Esophagus mucosa (tissue), 1 donor: ENCODE results near the gene RHBDL1. TPM values are rescaled to one million over a fixed set of nuclear protein-coding genes. Genes with fewer than 3 reads are reported as not detected.

Source experiments
- ATAC-seq: fragments of 200-7000 bp; cut with Tn5 transposase; one replicate; pipeline ENCODE4 v1.9.1; 2020
- total RNA-seq: library from RNA; stranded (reverse); gene quantifications from one replicate; pipeline ENCODE4 v1.2.4, GENCODE V29; 2023
- donor health status: DM: yes; HTN: yes; CAD: no.

RHBDL1 gene
- total RNA-seq, 1 donor from 2014 or later: 1.0 TPM

GRCh38 chr16:637081-638018 is 38.1 kb upstream of the RHBDL1 start:
- ATAC-seq: peak; percentile 84

- no peak for ATAC-seq
These were observed 37.4 kb upstream of the RHBDL1 start for GRCh38 chr16:638034-638543.

- no peak for ATAC-seq
These were observed 36.6 kb upstream of the RHBDL1 start for GRCh38 chr16:638836-639235.

- ATAC-seq: no peak
These were observed 34.9 kb upstream of the RHBDL1 start for GRCh38 chr16:640614-641013.

DNA sequence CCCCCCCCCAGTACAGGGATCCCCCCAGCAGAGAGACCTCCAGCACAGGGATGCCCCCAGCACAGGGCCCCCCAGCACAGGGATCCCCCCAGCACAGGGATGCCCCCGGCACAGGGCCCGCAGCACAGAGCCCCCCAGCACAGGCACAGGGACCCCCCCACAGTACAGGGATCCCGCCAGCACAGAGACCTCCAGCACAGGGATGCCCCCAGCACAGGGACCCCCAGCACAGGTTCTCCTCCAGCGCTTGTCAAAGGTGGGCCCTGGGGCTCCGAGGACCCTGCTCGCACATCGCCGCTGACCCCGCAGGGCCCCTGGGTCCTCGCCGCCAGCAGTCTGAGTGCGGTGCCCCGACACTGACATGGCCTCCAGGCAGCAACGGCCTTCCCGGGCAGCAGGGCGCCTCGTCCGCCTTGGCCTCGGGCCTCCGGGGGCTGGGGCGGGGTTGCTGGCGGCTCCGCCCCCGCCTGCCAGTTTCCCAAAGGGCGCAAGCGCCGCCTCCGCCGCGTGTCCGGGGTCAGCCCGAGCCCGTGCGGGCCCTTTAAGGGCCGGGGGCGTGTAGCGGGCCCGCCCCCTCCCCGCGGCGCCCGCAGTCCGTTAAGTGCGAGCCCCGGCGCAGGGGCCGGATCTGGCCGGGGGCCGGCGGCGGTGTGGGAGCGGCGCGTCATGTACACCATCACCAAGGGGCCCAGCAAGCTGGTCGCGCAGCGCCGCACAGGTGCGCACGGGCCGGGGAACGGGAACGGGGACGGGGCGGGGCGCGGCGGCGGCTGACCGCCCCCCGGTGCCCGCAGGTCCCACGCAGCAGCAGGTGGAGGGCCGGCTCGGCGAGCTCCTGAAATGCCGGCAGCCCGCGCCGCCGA is 33.9 kb upstream of the RHBDL1 start, which contains the start of gene MCRIP2:
TSS of gene MCRIP2 (plus strand) at position 503 of the 863 bp plus-strand sequence. CDS start at position 667, 164 bp downstream.
- ATAC-seq: peak; percentile 11

DNA sequence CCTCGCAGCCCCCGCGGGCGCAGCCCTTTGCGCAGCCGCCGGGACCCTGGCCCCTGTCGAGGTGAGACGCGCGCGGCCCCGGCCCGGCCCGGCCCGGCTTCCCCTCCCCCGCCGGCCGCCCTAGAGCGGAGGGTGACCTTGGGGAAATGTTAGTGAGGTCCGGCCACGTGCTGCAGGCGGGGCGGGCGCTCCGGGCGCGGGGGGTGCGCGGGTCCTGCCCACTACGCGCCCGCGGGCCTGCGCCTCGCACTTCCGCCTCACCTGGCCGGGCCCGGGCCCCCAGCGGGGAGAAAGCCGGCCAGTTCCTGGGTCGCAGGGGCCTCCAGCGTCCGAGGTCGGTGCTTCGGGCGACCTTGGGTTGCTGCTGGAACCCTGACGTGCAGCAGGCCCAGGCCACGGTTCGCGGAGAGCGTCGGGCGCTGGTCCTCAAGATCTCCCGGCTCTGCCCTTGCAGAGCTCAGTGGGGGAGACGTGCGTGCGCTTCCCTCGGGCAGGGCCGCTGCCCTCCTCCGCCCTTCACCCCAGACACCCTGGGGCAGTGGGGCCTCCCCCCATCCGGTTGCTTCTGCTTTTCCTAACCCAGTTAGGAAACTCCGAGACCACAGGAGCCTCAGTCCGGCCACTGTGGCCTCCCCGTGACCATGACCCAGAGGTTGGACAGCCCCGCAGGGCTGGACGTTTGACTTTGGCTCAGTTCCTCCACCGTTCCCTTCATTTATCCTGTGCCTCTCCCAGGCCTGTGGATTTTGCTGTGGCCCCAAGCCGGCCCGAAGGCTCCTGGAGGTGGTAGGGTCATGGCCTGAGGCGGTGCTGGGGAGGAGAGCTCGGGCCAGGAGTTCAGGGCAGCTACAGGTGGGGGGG is 33.1 kb upstream of the RHBDL1 start:
- peak; percentile 13 for ATAC-seq

DNA sequence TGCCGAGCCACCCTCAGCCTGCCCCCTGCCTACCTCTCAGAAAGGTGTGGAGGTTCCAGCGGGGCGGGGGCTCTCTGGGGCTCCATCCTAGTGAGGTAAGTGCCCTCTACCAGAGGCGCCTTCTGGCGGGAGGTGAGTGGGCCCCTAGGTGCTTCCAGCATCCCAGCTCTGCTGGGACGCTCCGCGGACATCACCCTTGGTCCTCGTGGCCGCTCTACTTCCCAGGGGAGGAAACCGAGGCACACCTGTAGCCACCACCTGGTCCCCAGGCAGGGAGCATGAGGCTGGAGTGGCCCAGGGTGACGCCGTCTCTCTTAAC is 32.5 kb upstream of the RHBDL1 start:
- ATAC-seq: no peak

GRCh38 chr16:644556-644955 is 30.9 kb upstream of the RHBDL1 start:
- ATAC-seq: no peak

DNA sequence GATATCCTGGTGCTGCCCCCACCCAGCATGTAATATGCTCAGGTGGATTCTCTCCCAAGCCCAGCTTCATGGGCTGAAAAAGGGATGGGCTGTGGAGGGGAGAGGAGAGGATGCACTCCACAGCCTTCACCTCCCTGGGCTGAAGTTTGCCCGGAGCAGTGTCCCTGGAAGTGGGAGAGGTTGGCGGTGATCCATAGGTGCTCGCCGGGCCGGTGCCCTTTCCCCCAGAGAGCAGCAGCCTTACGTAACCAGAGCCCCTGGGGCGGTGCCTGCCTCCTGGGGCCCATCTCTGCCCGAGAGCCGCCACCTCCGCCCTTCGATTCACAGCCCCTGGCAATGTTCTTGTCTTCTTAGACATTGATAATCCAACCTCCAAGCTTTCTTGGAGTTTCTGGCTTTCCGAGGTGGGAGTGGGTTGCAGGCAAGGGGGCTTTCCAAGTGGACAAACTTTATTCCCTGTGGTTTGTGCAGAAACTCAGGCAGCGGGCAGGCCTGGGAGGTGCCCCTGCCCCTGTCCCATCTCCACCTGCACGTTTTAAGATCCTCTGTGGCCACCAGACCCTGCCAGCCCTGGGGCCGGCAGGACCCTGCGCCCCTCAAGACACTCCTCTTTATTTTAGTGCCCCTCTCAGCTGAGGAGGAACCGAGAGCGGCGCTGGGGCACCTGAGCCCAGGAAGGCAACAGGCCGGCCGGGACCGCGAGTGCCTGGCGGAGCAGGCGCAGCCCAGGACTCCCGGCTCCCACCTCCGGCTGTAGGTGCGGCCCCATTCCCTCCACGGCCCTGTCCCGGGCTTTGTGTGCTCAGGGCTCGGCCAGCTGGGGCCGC is 29.4 kb upstream of the RHBDL1 start:
- ATAC-seq: no peak

- ATAC-seq: no peak
These were observed 28.7 kb upstream of the RHBDL1 start for GRCh38 chr16:646679-647172.

DNA sequence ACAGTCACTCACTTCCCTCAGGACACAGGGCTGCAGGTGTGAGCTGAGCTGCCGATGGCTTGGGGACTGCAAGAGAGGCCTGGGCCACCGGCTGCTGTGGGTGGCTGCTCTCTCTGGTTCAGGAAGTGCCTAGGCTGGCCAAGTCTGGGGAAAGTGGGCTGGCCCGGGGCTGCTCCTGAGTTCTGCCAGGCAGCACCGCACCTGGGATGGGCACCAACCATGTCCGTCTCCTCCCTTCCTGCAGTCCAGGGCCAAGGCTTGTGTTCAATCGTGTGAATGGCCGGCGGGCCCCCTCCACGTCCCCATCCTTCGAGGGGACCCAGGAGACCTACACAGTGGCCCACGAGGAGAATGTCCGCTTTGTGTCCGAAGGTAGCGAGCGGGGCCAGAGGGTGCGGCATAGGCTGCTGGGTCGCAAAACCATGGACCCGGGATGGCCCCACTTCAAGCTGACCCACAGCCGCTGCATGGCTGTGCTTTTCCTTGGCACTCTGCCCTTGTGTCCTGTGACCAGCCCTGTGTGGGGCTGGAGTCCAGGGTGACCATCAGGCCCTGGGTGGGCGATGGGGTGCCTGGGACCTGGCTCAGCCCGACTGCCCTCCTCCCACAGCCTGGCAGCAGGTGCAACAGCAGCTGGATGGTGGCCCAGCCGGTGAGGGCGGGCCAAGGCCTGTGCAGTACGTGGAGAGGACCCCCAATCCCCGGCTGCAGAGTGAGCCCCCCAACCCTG is 28.1 kb upstream of the RHBDL1 start:
- ATAC-seq: no peak

DNA sequence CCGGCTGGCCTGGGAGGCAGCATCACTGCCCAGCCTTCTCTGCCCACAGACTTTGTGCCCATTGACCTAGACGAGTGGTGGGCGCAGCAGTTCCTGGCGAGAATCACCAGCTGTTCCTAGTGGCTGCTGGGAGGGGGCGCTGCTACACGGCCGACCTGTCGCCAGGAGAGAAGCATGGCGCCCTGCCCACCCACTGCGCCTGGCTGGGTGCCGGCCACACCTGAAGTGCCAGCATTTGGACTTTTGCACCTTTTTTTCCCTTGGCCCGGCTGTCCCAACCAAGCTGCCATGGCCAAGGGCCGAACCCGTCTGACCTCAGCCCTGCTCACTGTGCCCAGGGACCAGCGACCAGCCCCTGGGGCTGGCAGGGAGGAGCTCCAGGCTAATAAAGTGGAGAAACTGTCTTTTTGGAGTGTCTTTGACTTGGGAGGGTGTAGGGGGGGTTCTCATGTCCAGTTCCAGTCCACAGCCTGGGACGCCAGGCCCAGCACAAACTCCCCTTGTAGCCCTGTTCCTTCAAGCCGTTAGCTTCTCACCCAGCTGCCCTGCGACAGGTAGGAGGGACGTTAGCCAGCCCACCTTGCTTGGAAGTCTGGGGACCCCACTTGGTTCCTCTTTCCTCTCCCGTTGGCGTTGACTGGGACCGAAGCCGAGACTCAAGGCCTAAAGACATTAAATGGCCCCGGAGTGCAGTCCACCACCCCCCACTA is 27.2 kb upstream of the RHBDL1 start:
- ATAC-seq: no peak

DNA sequence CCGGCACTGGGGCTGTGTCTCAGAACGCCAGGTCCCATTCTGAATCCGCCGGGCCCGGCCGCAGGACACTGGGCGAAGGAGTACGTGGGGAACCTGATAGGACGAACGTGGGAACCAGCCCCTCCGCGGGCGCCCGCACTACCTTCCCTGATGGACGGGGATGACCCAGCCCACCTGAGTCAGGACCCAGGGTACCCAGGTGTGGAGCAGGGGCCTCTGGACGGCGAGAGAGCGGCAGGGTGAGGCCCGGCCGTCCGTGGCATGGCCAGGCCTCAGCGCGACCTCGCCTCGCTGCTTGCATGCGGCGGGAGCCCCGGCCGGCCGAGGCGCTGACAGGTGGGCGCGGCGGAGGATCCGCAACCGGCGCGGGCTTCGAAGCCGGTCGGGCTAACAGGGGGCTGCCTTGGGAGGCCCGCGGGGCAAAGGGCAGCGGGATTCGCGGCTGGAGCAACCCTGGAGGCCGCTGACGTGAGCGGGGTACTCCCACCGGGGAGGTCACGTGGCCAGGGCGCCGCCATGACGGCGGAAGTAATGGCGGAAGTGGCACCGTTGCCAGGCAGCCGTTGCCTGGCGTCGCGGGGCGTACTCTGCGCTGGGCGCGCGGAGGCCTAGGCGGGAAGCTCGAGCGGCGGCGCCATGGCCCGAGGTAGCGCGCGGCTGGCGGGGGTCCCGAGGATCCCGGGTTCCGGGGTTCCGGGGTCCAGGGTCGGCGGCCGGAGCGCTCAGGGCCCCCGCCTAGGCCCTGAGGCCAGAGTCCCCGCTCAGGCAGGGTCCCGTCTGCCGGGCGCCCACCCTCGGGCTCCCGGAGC is 26.5 kb upstream of the RHBDL1 start, which contains the start of gene WDR90:
TSS of gene WDR90 (plus strand) at position 585 of the 809 bp plus-strand sequence. CDS start at position 637, 52 bp downstream.
- ATAC-seq: peak; percentile 80

GRCh38 chr16:649631-650030 is 25.8 kb upstream of the RHBDL1 start:
- peak; percentile 1 for ATAC-seq

GRCh38 chr16:651844-652243 is 23.6 kb upstream of the RHBDL1 start:
- ATAC-seq: no peak

- no peak for ATAC-seq
These were observed 22.8 kb upstream of the RHBDL1 start for GRCh38 chr16:652454-653305.

GRCh38 chr16:654034-654433 is 21.4 kb upstream of the RHBDL1 start:
- ATAC-seq: no peak

DNA sequence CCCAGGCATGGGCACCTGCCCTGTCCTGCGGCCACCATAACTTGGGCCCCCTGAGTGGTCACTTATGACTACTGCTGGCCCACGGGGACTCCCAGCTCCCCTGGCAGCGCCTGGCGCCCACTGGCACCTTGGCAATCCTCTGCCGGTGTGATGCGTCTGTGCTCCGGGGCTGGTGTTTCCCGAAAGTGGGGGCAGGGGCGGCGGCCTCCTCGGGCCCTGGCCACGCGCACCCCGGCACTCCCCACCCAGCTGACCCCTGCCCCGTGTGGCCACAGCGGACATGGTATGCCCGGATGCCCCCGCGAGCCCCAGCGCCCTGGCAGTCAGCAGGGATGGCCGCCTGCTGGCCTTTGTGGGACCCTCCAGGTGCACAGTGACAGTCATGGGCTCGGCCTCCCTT is 18.0 kb upstream of the RHBDL1 start:
- no peak for ATAC-seq
